Ovary (tissue), 9 donors: ENCODE data around the gene GPR141. TPM values are rescaled to one million over a fixed set of nuclear protein-coding genes. Genes with fewer than 3 reads are reported as not detected.

Experiments
- DNase-seq, 5 donors: peaks; one replicate each; pipeline ENCODE4 v3.0.0-alpha.2; 2019 to 2020
- H3K27ac ChIP-seq, 2 donors: fragments of 200-600 bp; one replicate each; pipeline versions ENCODE4 v1.5.1 to v1.8.0; 2019 to 2022
- H3K27me3 ChIP-seq: fragments of 200-600 bp; one replicate; pipeline ENCODE4 v1.8.0; 2022
- H3K36me3 ChIP-seq: fragments of 200-600 bp; sonication (generic); one replicate; pipeline ENCODE4 v1.5.1; 2019
- H3K4me1 ChIP-seq: one replicate; pipeline ENCODE4 v1.8.1; 2013; ENCODE audit warnings: mild to moderate bottlenecking, moderate library complexity; ENCODE audit not compliant: insufficient read depth
- H3K4me3 ChIP-seq: fragments of 200-600 bp; sonication (generic); one replicate; pipeline ENCODE4 v1.5.1; 2017
- H3K9me3 ChIP-seq, 2 donors: fragments of 200-600 bp in 1 of 2; sonication (generic) in 1 of 2; one replicate each; pipeline versions ENCODE4 v1.5.1 to v1.8.1; 2013 to 2019; ENCODE audit warnings: mild to moderate bottlenecking in 1 of 2, moderate library complexity in 1 of 2
- EP300 ChIP-seq: sonication (generic); formaldehyde crosslinking; IDR thresholded peaks from one replicate; pipeline ENCODE4 v1.6.1; 2017; ENCODE audit warnings: antibody characterized with exemption
- POLR2A ChIP-seq: fragments of 450-650 bp; IDR thresholded peaks from one replicate; pipeline ENCODE4 v1.6.1; 2017; ENCODE audit warnings: antibody characterized with exemption, mild to moderate bottlenecking, moderate library complexity
- WGBS, 3 donors: extraction: QIAGEN DNeasy Blood & Tissue Kit in 1 of 3; methylation state at CpG; one replicate each; pipeline versions ENCODE4 v1.1.5 to v1.1.7; 2013 to 2017; 5-methylcytosine and 5-hydroxymethylcytosine counted together
- intact Hi-C, 4 donors: fragments of 100-400 bp; cut with DNase I; formaldehyde crosslinking; loops; one replicate each; pipeline versions ENCODE4 v1.11.0 to v1.15.1; 2022 to 2023
- polyA plus RNA-seq, 2 donors: library from polyadenylated mRNA; stranded (reverse); fragments of 200-250 nt in 1 of 2; fragments of 350-450 nt in 1 of 2; fragmentation: Illumina TruSeq in 1 of 2; extraction: RNeasy Lipid Tissue Mini Kit (QIAGEN cat#74804) in 1 of 2; gene quantifications; one replicate each; pipeline ENCODE4 v1.2.3, GENCODE V29; 2013 to 2014
- total RNA-seq, 7 donors: library from RNA; depleted of rRNA in 2 of 7; stranded (reverse); fragments of >200 nt in 2 of 7; fragmentation: NEBNext Ultra II Directional in 3 of 7; extraction: Animal tissue kit (Norgen Biotek cat#: 25700) in 3 of 7; gene quantifications; one replicate each; pipeline versions ENCODE4 v1.1.0 to v1.2.4, GENCODE V29; 2016 to 2023
- TF ChIP-seq, protein P1 (sequence below), 3 donors: fragments of 450-650 bp in 2 of 3; fragments of 200-600 bp in 1 of 3; IDR thresholded peaks; one replicate each; pipeline versions ENCODE4 v1.5.1 to v1.8.0; 2016 to 2022; ENCODE audit warnings: antibody characterized with exemption in 3 of 3, mild to moderate bottlenecking in 1 of 3
- donor health status: DM: no; HTN: no; CAD: no; lungs with moderate emphysema.
- donor health status: DM: no; HTN: no; CAD: no.
- donor health status: Bipolar disorder and iron deficiency.
- donor health status: DM: yes; HTN: yes; CAD: no.
- donor health status: DM: no; HTN: no; CAD: no.
- donor health status: DM: yes; HTN: yes; CAD: no.

GPR141 gene
- total and polyA plus RNA-seq, 9 donors, result 0.08 to 1.2 (median 0.63) TPM; not detected in 5

DNA sequence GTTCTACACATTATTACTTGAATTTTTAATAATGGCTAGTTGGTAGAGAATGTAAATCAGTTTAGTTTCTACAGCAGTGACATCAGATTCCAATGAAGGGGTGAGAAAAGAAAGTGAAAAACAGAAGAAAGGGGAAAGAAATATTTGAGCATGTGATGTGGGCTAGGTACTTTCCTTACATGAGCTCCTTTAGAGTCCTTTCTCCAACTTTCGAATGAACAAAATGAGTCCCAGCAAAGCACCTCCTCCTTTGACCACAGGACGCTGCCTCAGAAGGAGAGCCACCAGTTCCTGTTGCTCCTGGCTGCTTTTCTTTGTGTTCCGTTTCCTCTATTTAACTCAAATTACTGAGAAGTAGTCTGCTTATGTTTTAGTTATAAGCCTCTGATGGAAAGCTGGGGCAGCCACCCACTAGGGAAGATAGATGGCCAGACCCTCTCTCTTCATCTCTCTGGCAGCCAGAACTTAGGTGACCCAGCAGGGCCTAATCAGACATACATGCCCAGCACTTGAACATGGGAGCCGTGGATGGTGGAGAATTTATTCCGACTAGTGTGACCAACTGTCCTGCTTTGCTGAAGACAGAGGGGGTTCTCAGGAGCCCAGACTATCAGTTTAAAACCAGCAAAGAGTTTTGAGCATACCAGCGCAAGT, 82.4 kb downstream of the GPR141 start:
- TF ChIP-seq POLR2A (no peak), EP300 (no peak)
- TF ChIP-seq, protein P1, sequence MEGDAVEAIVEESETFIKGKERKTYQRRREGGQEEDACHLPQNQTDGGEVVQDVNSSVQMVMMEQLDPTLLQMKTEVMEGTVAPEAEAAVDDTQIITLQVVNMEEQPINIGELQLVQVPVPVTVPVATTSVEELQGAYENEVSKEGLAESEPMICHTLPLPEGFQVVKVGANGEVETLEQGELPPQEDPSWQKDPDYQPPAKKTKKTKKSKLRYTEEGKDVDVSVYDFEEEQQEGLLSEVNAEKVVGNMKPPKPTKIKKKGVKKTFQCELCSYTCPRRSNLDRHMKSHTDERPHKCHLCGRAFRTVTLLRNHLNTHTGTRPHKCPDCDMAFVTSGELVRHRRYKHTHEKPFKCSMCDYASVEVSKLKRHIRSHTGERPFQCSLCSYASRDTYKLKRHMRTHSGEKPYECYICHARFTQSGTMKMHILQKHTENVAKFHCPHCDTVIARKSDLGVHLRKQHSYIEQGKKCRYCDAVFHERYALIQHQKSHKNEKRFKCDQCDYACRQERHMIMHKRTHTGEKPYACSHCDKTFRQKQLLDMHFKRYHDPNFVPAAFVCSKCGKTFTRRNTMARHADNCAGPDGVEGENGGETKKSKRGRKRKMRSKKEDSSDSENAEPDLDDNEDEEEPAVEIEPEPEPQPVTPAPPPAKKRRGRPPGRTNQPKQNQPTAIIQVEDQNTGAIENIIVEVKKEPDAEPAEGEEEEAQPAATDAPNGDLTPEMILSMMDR (IDR thresholded peaks at IDR 0.05), result no peak
- Histone ChIP-seq H3K27me3 (no peaks in the 10 kb centered on the region), H3K36me3 (no peaks in the 10 kb centered on the region), H3K27ac (no peak overlapping the region), H3K4me3 (no peak overlapping the region), H3K4me1 (no peaks in the 10 kb centered on the region), H3K9me3 (no peaks in the 10 kb centered on the region)
- intact Hi-C loops, result no loop called here
- DNase-seq, result no peak
- WGBS, 3 donors, result 87 to 90% (median 87%) methylated on average over 6 of the region's 6 CpGs

DNA sequence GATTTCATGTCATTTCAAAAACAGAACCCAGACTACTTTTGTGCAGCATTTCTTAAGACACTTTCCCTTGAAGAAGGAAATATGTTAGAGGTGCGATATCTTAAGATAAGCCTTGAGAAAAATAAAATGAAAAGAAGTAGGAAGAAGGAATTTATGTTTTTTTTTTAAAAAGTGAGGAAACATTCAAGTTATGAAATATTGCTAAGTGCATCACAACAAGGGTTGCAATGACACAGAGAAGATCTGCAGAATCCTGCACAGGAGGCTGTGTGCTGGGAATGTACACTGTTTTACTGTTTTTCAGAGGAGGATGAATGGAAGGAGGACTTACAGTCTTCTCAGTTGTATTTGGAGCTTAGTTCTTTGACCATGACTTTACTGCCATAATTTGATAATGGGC, 85.0 kb downstream of the GPR141 start:
- H3K27me3 ChIP-seq, result no peaks in the 10 kb centered on the region
- H3K27ac ChIP-seq, result no peak overlapping the region
- no peaks in the 10 kb centered on the region for H3K4me1 ChIP-seq
- no peak overlapping the region for H3K4me3 ChIP-seq
- H3K9me3 ChIP-seq, result no peaks in the 10 kb centered on the region
- no peaks in the 10 kb centered on the region for H3K36me3 ChIP-seq
- 50 to 67% (median 52%) methylated on average over 1 of the region's 1 CpG for WGBS, 3 donors
- no peak for DNase-seq
- intact Hi-C loops, result no loop called here
- no peak for TF ChIP-seq POLR2A
- no peak for TF ChIP-seq EP300
- TF ChIP-seq, protein P1 (IDR thresholded peaks at IDR 0.05), result no peak

DNA sequence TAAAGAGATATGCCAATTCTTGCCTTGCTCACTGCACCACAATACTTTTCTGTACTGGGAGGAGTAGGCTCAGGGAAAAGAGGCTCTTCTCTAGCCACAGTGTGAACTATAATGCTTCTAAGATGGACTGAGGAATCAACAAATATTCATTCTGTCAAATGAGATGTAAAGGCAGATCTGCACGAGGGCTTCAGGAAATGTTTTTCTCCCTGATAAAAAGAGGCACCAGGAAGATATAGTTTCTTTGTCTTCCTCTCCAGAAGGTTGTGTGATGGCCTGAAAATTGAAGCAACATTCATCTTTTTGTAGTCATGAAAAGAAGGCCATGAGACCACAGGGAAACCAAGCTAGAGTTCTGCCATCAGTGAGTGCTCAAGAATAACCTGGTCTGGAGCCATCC, 85.7 kb downstream of the GPR141 start:
- intact Hi-C loops, result no loop called here
- no peak for DNase-seq
- no peaks in the 10 kb centered on the region for H3K27me3 ChIP-seq
- H3K36me3 ChIP-seq, result no peaks in the 10 kb centered on the region
- no peak overlapping the region for H3K4me3 ChIP-seq
- TF ChIP-seq, protein P1 (IDR thresholded peaks at IDR 0.05), result no peak
- TF ChIP-seq POLR2A, result no peak
- TF ChIP-seq EP300, result no peak
- WGBS, 3 donors, result 37 to 70% (median 53%) methylated on average over 1 of the region's 1 CpG
- peaks cover 0 to 2% of the 10 kb centered on the region in 2 donors for H3K9me3 ChIP-seq
- no peaks in the 10 kb centered on the region for H3K4me1 ChIP-seq
- H3K27ac ChIP-seq, result no peak overlapping the region

DNA sequence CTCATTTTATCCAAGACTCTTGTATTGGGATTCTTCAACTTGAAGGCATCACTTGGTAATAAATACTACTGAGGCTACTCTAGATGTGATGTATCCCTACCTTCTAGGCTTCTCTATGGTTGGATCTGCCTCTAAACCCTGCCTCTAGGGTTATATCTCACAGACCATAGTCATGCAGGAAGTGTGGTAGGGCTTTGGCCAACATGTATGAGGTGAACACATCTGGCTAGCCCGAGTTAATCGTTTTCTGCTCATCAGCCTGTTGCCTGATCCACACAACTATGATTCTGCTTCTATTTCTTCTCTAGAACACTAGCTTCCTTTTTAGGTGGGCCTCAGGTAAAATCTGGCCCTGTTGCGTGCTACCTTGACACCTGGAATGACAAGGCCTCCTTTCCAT, 86.2 kb downstream of the GPR141 start:
- no peak overlapping the region for H3K4me3 ChIP-seq
- H3K27me3 ChIP-seq, result no peaks in the 10 kb centered on the region
- H3K36me3 ChIP-seq, result no peaks in the 10 kb centered on the region
- DNase-seq, result no peak
- no peak for TF ChIP-seq POLR2A
- TF ChIP-seq, protein P1 (IDR thresholded peaks at IDR 0.05), result no peak
- TF ChIP-seq EP300, result no peak
- no peaks in the 10 kb centered on the region for H3K4me1 ChIP-seq
- H3K27ac ChIP-seq, result no peak overlapping the region
- intact Hi-C loops, result no loop called here
- WGBS, 3 donors, result 95 to 97% (median 97%) methylated on average over 3 of the region's 3 CpGs
- H3K9me3 ChIP-seq, result peaks cover 0 to 2% of the 10 kb centered on the region in 2 donors
